Mesendoderm (in vitro differentiated cells): Measurements from ENCODE around the gene EXT2.

Experiments
- DNase-seq: peaks from one replicate; pipeline ENCODE4 v3.0.0; 2013
- H2AK5ac ChIP-seq: 2 replicates; pipeline ENCODE4 v1.6.1; 2013; ENCODE audit warnings: low read length, inconsistent platforms
- H2BK120ac ChIP-seq: 2 replicates; pipeline ENCODE4 v1.6.1; 2013; ENCODE audit warnings: low read depth, mild to moderate bottlenecking, low read length, moderate library complexity, mixed read lengths
- H2BK15ac ChIP-seq: replicated peaks from 2 replicates; pipeline ENCODE4 v1.6.1; 2013; ENCODE audit warnings: low read depth, mild to moderate bottlenecking, moderate library complexity
- H2BK5ac ChIP-seq: 2 replicates; pipeline ENCODE4 v1.6.1; 2013; ENCODE audit warnings: low read length, inconsistent platforms
- H3K18ac ChIP-seq: 2 replicates; pipeline ENCODE4 v1.6.1; 2013; ENCODE audit warnings: mild to moderate bottlenecking, low read length, mixed read lengths
- H3K23ac ChIP-seq: one replicate; pipeline ENCODE4 v1.6.1; 2013; ENCODE audit warnings: low read length
- H3K27ac ChIP-seq: 2 replicates; pipeline ENCODE4 v1.5.1; 2013; ENCODE audit warnings: low read depth, mild to moderate bottlenecking, inconsistent platforms, low read length, moderate library complexity
- H3K27me3 ChIP-seq: 2 replicates; pipeline ENCODE4 v1.6.1; 2013; ENCODE audit warnings: low read length, control low read depth, mild to moderate bottlenecking, inconsistent platforms; ENCODE audit not compliant: insufficient read depth, poor library complexity
- H3K36me3 ChIP-seq: 2 replicates; pipeline ENCODE4 v1.6.1; 2013; ENCODE audit warnings: low read length, inconsistent platforms; ENCODE audit not compliant: control insufficient read depth, insufficient read depth
- H3K4ac ChIP-seq: one replicate; pipeline ENCODE4 v1.6.1; 2013; ENCODE audit warnings: low read depth, mild to moderate bottlenecking, low read length, moderate library complexity
- H3K4me1 ChIP-seq: 2 replicates; pipeline ENCODE4 v1.6.1; 2013; ENCODE audit warnings: low read depth, low read length, inconsistent platforms; ENCODE audit not compliant: control insufficient read depth
- H3K4me2 ChIP-seq: 2 replicates; pipeline ENCODE4 v1.6.1; 2013; ENCODE audit warnings: low read length
- H3K4me3 ChIP-seq: 2 replicates; pipeline ENCODE4 v1.5.1; 2013; ENCODE audit warnings: mild to moderate bottlenecking, low read length
- H3K56ac ChIP-seq: one replicate; pipeline ENCODE4 v1.6.1; 2013; ENCODE audit warnings: low read length
- H3K79me1 ChIP-seq: 2 replicates; pipeline ENCODE4 v1.6.1; 2013; ENCODE audit warnings: low read length, inconsistent platforms
- H3K79me2 ChIP-seq: 2 replicates; pipeline ENCODE4 v1.6.1; 2013; ENCODE audit warnings: mild to moderate bottlenecking, low read length; ENCODE audit not compliant: control insufficient read depth, insufficient read depth
- H3K9ac ChIP-seq: 2 replicates; pipeline ENCODE4 v1.6.1; 2013; ENCODE audit warnings: low read length, inconsistent platforms
- H4K5ac ChIP-seq: one replicate; pipeline ENCODE4 v1.6.1; 2013; ENCODE audit warnings: low read length
- H4K8ac ChIP-seq: one replicate; pipeline ENCODE4 v1.6.1; 2013; ENCODE audit warnings: low read depth, mild to moderate bottlenecking, control low read depth, low read length, moderate library complexity
- WGBS: extraction: QIAGEN DNeasy Blood & Tissue Kit; methylation state at CpG from one replicate; pipeline ENCODE4 v1.1.7; 2013; ENCODE audit warnings: low lambda C conversion rate, missing lambda C conversion rate; ENCODE audit not compliant: insufficient coverage; ENCODE audit errors: extremely low coverage; 5-methylcytosine and 5-hydroxymethylcytosine counted together

Gene EXT2

GRCh38 chr11:44275961-44276550 is 180.6 kb downstream of the EXT2 start:
- Histone ChIP-seq H3K27ac (no peak overlapping the region), H2BK120ac (no peak overlapping the region), H3K36me3 (no peaks in the 10 kb centered on the region), H3K4ac (no peak overlapping the region), H3K18ac (no peak overlapping the region), H4K8ac (no peak overlapping the region), H3K27me3 (no peaks in the 10 kb centered on the region), H3K4me3 (no peak overlapping the region), H3K79me2 (no peaks in the 10 kb centered on the region), H4K5ac (no peak overlapping the region), H2BK5ac (no peak overlapping the region), H2AK5ac (no peak overlapping the region), H3K4me2 (no peak overlapping the region), H2BK15ac (no peak overlapping the region), H3K9ac (no peak overlapping the region), H3K56ac (no peak overlapping the region), H3K23ac (no peak overlapping the region), H3K79me1 (no peaks in the 10 kb centered on the region), H3K4me1 (no peaks in the 10 kb centered on the region)
- DNase-seq = no peak
- no CpG with 5 or more reads among the region's 7 CpGs for WGBS

- Histone ChIP-seq H3K79me2 (no peaks in the 10 kb centered on the region), H3K4ac (no peak overlapping the region), H4K5ac (no peak overlapping the region), H4K8ac (no peak overlapping the region), H3K9ac (no peak overlapping the region), H2BK5ac (no peak overlapping the region), H3K4me3 (no peak overlapping the region), H2BK120ac (no peak overlapping the region), H3K79me1 (no peaks in the 10 kb centered on the region), H3K56ac (no peak overlapping the region), H3K27me3 (no peaks in the 10 kb centered on the region), H3K36me3 (no peaks in the 10 kb centered on the region), H3K18ac (no peak overlapping the region), H2AK5ac (no peak overlapping the region), H3K23ac (no peak overlapping the region), H3K4me1 (no peaks in the 10 kb centered on the region), H3K4me2 (no peak overlapping the region), H3K27ac (no peak overlapping the region), H2BK15ac (no peak overlapping the region)
- no CpG with 5 or more reads among the region's 18 CpGs for WGBS
- DNase-seq = no peak
Measured at GRCh38 chr11:44277196-44278090, 182.0 kb downstream of the EXT2 start.

- DNase-seq = no peak
Measured at GRCh38 chr11:44279483-44279882, 184.0 kb downstream of the EXT2 start.

GRCh38 chr11:44280257-44280656 is 184.8 kb downstream of the EXT2 start:
- Histone ChIP-seq H3K27me3 (no peaks in the 10 kb centered on the region), H2BK5ac (no peak overlapping the region), H3K23ac (no peak overlapping the region), H3K56ac (no peak overlapping the region), H3K36me3 (no peaks in the 10 kb centered on the region), H3K4me2 (no peak overlapping the region), H3K79me1 (no peaks in the 10 kb centered on the region), H4K5ac (no peak overlapping the region), H2BK120ac (no peak overlapping the region), H3K4me1 (no peaks in the 10 kb centered on the region), H4K8ac (no peak overlapping the region), H3K9ac (no peak overlapping the region), H3K79me2 (no peaks in the 10 kb centered on the region), H3K4ac (no peak overlapping the region), H3K4me3 (no peak overlapping the region), H3K27ac (no peak overlapping the region), H2AK5ac (no peak overlapping the region), H3K18ac (no peak overlapping the region), H2BK15ac (no peak overlapping the region)
- WGBS = no CpG with 5 or more reads among the region's 7 CpGs
- DNase-seq = no peak

More at GRCh38 chr11:44279483-44279882, 184.0 kb downstream of the EXT2 start:
- Histone ChIP-seq H3K4me2 (no peak overlapping the region), H3K23ac (no peak overlapping the region), H3K27ac (no peak overlapping the region), H3K79me2 (no peaks in the 10 kb centered on the region), H3K4me3 (no peak overlapping the region), H4K5ac (no peak overlapping the region), H3K27me3 (no peaks in the 10 kb centered on the region), H3K36me3 (no peaks in the 10 kb centered on the region), H2BK15ac (no peak overlapping the region), H2BK120ac (no peak overlapping the region), H3K56ac (no peak overlapping the region), H3K4ac (no peak overlapping the region), H3K4me1 (no peaks in the 10 kb centered on the region), H3K9ac (no peak overlapping the region), H2AK5ac (no peak overlapping the region), H4K8ac (no peak overlapping the region), H2BK5ac (no peak overlapping the region), H3K18ac (no peak overlapping the region), H3K79me1 (no peaks in the 10 kb centered on the region)
- no CpG with 5 or more reads among the region's 6 CpGs for WGBS

- Histone ChIP-seq H4K5ac (no peak overlapping the region), H3K23ac (no peak overlapping the region), H3K79me2 (no peaks in the 10 kb centered on the region), H3K79me1 (no peaks in the 10 kb centered on the region), H3K27ac (no peak overlapping the region), H3K4me3 (no peak overlapping the region), H2BK15ac (no peak overlapping the region), H2AK5ac (no peak overlapping the region), H3K36me3 (no peaks in the 10 kb centered on the region), H3K9ac (no peak overlapping the region), H3K56ac (no peak overlapping the region), H3K4me1 (no peaks in the 10 kb centered on the region), H4K8ac (no peak overlapping the region), H3K18ac (no peak overlapping the region), H2BK5ac (no peak overlapping the region), H3K4me2 (no peak overlapping the region), H2BK120ac (no peak overlapping the region), H3K27me3 (no peaks in the 10 kb centered on the region), H3K4ac (no peak overlapping the region)
- DNase-seq = no peak
- no CpG with 5 or more reads among the region's 9 CpGs for WGBS
Measured at GRCh38 chr11:44281151-44281550, 185.7 kb downstream of the EXT2 start.
